Gastrocnemius medialis (tissue), 4 donors: ENCODE data around the gene CNPY4.

Experiments
- POLR2A ChIP-seq, 2 donors: fragments of 450-650 bp; IDR thresholded peaks; one replicate each; pipeline ENCODE4 v1.6.1; 2017; ENCODE audit warnings: antibody characterized with exemption in 2 of 2, mild to moderate bottlenecking in 2 of 2, moderate library complexity in 2 of 2
- TF ChIP-seq, protein P1 (sequence below), 5 experiments: fragments of 450-650 bp in 3 of 5; fragments of 200-600 bp in 2 of 5; sonication (generic) in 2 of 5; IDR thresholded peaks in 4 of 5; conservative IDR thresholded peaks in 1 of 5; 1 replicate in 4 of 5; 2 replicates in 1 of 5; pipeline ENCODE4 v1.5.1; 2016 to 2019; ENCODE audit warnings: antibody characterized with exemption in 5 of 5, mild to moderate bottlenecking in 3 of 5, moderate library complexity in 3 of 5

DNA sequence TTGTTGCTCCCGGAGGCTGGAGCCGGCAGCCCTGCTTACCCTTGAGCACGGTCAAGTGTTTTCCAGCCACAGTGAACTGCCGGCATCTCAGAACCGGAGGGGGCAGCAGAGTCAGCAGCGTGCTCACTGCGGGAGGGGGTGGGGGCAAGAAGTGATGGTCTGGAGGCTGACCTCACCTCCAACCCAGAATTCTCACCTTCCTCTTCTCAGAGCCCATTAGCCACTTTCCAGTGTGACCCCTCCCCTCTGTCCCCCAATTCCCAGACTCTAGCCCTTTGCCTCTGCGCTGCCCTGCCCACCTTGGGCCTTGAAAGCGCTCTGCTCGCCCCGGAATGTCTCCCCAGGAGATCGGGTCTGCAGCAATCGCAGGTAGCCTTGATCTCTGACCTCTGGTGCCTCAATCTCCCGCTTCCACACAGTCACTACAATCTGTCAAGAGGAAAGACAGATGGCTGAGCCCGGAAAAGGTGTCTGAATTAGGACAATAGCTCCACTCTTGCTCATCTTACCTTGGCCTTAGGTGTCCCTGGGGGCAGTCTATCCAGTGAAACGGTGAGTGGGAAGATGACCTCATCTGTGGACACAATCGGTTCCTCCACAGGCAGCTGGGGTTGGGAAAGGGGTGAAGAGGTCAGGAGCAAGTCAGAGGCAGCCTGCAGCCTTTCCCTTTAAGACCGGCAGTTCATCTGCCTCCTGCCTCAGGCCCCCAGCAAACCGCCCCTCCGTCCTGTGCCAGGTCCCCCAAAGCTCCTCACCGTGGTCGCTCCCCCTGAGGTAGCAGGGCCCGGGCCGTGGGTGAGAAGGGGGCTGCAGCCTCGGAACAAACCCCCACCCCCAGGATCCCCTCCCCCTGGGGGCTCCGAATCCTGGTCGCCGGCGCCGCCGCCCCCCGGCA lies 38.1 kb downstream of the CNPY4 start:
- TF ChIP-seq, protein P1, sequence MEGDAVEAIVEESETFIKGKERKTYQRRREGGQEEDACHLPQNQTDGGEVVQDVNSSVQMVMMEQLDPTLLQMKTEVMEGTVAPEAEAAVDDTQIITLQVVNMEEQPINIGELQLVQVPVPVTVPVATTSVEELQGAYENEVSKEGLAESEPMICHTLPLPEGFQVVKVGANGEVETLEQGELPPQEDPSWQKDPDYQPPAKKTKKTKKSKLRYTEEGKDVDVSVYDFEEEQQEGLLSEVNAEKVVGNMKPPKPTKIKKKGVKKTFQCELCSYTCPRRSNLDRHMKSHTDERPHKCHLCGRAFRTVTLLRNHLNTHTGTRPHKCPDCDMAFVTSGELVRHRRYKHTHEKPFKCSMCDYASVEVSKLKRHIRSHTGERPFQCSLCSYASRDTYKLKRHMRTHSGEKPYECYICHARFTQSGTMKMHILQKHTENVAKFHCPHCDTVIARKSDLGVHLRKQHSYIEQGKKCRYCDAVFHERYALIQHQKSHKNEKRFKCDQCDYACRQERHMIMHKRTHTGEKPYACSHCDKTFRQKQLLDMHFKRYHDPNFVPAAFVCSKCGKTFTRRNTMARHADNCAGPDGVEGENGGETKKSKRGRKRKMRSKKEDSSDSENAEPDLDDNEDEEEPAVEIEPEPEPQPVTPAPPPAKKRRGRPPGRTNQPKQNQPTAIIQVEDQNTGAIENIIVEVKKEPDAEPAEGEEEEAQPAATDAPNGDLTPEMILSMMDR (IDR thresholded peaks at IDR 0.05 in 4 of 5, conservative IDR thresholded peaks at IDR 0.05 in 1 of 5): no peak
- TF ChIP-seq POLR2A (IDR thresholded peaks at IDR 0.05): no peak
